Measurements from ENCODE around the gene IL18BP.

Gene IL18BP

DNA sequence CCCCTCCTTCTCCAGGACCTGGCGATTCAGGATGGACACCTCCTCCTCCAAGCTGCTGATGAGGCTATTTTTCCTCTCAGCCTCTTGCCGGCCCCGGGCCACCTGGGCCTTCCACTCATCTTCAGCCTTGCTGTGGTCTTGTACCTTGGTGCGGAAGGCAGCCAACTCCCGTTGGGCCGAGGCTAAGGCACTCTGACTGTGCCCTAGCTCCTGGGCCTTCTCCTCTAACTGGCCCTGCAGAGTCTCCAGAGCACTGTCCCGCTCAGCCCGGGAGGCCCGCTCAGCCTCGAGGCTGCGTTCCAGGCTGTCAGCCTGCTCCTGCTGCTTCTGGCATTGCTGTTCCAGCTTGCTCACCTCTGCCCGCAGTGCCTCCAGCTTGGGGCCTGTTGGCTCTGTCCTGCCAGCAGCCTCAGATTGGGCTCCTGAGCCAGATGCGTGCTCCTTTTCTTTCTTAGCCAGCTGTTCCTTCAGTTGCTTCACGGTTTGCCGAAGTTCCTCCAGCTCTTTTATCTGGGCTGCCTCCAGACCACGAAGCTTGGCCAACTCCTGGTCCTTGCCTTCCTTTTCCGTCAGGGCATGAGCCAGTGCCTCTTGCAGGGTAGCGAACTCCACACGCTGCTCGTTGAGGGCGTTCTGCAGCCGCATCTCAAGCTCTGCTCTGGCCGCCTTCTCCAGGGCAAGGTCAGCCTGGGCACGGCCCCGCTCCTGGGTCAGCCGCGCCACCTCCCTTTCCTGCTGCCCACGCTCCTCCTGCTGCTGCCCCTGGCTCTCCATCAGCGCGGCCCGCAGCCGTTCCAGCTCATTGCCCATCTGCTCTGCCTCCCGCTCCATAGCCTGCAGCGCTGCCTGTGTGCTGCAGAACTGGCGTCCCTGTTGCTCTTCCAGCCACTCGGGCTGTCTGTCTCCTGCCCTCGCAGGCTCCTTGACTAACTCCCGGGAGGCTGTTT is 15.3 kb downstream of the IL18BP start:
- no peak for DNase-seq

DNA sequence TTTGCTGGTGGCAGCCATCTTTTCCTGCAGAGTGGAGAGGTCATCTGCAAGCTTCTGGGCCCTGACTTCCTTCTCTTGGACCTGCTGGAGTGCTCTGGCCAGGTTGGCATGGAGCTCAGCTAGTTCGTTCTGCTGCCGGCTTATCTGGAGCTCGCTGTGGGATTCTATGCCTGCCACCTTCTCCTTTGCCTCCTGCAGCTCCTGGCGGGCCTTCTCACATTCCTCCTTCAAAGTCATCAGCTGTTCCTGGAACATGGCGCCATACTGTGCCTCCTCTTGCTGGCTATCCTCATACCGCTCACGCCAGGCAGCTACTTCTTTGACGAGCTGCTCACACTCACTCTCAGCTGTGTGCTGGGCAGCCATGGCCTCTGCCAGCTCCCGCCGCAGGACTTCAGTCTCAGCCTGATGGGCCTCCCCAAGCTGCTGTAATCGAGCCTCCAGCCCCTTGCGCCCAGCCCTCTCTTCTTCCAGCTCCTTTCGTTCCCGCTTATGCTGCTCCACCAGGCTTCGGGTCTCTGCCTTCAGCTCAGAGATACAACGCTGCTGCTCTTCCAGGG is 16.1 kb downstream of the IL18BP start:
- DNase-seq, result no peak

DNA sequence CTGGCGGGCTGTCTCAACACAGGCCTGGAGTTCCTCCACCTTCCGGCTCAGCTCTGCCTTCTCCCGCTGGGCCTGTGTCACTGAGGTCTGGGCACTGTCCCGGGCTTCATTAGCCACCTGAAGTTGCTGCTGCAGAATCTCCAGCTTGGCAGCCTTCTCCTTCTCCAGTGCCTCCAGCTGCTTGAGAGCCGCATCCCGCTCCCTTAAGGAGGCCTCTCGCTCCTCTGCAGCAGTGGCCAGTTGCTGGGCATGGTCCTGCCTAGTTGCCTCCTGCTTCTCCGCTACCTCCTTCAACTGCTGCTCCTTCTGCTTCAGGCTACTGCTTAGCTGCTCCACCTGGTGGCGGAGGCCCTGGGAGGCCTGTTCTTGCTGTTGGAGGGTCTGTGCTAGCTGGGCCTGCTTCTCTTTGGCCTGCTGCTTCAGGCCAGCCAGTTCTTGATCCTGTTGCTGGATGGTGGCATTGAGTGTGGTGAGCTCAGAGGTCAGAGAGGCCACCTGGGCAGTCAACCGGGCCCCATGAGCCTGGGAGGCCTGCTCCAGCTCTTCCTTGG is 16.9 kb downstream of the IL18BP start:
- no peak for DNase-seq

DNA sequence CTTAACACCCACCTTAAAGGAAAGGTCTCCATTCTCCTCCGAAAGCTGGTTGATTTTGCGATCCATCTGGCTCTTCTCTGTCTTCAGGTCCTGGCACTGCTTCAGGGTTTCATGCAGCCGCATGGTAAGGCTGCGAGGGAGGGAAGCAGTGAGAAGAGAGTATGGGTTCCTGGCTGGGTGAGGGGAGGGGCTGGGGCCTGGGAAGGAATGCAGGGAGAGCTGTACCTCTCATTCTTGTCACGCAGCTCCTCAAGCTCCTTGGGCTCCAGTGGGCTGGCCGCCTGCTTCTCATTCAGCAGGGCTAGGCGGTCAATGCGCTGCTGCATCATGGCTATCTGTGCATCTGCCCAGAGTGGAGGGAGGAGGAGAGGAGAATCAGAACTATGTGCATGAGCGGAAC is 19.5 kb downstream of the IL18BP start:
- no peak for DNase-seq

DNA sequence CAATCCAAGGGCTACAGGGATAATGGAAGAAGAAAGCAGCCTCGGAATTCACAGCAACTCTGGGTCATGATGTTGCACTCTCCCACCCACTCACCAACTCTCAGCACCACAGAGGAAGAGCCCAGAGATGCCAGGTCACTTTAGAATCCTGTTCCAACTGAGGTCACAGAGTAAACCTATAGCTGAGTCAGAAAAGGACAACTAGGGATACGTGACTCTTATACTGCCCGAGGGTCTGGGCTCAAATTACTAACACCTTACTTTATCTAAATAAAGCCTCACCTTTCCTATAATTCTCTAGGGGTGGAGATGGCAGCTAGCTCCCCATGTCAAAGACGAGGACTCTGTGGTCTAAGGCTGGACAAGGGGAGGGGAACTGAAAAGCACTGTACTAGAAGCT is 24.6 kb downstream of the IL18BP start:
- no peak for DNase-seq

DNA sequence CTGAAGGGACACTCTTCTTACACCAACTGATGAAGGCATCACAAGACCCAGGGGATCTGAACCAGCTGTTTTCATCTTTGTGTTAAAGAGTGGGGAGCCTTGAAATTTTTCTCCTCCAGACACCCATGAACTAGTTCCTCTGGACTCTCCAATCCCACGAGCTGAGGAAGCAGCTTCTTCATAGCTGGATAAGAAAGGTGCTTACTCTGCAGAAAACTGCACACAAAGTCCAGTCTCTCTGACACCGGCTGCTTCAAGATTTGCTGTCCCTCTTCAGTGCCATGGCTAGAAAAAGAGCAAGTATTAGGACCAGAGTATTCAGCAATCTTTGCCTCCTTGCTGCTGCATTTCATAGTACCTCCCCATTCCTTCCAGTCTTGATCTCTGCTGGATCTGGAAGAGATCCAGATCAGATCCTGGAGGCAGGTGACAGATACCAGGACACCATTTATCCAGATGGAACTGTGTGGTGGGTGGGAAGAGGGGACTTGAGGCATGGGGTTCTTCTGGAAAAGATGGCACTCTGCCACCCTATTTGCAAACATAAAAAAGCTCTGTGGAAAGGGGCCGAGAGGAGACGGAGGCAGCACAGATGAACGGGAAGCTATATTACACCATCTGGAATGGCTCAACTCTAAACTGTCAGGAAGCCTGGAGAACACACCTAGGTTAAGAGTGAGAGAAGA is 25.5 kb downstream of the IL18BP start:
- DNase-seq, result no peak

DNA sequence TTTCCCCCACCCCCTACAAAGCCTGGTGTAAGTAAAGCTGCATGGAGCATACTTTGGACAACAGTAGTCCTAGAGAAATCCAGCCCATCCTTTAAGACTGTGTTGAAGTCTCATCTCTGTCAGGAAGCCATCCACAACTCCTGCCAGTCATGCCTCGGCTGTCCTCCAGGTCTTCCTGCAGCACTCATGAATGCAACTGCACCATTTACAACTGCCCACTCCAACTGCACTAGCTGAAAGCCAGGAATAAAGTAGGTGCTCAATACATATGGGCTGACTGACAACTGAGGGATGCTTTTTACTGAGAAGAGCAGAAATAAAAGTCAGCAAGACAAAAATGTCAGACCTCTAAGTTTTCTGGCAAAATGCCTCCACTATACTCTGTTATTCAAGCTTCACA is 27.4 kb downstream of the IL18BP start:
- no peak for DNase-seq

DNA sequence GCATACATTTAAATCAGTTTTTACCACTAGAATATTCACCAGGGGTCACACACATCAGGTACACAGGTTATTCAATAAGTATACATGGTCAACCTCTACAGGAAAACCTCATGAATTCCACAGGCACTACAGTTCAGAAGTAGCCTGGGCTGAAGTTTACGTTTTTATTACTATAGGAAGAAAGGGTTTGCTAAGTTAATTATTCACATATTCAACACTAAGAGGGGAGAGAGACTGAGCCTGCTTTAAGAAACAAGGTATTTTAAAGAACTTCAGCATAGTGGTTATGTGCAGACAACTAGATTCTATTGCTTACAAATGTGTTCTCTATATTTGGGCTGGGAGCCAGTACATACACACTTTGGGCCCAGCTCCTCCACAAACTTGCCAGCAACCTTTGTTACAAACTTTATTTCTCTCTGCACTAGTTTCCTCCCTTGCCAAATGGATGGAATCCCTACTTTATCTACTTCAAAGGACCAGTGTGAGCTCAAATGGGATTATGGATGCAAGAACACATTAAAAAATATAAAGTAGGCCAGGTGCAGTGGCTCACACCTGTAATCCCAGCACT is 31.9 kb downstream of the IL18BP start:
- no peak for DNase-seq

DNA sequence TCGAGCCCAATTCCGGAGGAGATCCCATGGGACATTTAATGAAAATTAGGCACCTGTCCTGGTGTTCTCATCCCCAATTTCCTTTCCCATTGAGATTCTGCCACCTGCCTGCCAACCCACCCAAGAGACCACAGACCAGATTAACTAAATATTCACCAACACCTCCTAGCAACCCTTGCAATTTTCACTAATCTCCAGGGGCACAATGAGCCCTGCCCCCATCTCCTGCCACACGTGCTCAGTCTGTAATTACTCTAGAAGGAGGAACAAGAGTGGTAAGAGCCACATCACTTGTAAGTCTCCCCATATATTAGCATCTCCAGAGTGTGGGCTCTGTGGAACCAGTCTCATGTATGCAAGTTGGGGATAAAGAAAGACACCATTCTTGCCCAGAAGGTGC is 38.0 kb downstream of the IL18BP start:
- no peak for DNase-seq

DNA sequence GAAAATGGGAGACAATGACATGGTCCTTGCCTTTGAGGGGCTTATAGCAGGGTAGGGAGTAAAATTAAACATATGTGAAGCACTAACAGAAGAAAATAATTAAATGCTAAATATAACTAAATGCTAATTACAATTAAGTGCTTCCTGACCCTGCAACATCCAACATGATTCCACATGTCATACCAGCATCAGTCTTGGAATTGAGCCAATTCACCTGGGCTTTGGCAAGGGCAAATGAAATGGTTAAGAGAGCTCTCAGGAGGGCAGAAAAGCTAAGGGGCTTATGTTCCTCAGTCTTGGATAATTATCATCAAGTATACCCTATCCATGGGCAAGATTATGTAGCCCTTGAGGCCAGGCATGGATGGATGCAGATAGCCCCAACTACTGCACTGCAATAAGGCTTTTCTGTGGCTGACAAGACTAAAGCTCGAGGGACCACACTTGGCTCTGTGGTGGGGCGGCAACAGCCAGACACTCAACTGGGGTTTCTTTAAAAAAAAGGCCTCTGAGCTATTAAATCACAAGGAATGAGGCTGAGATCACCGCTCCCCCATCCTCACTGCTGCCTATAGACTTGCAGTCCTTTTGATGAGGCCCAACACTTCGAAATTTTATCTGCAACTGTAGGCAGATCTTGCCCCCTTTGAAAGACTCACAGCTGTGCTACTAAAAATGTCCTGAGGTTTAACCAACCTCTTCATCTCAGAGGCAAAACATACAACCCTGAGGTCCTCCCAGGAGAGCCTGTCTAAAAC is 39.0 kb downstream of the IL18BP start:
- DNase-seq, result no peak

DNA sequence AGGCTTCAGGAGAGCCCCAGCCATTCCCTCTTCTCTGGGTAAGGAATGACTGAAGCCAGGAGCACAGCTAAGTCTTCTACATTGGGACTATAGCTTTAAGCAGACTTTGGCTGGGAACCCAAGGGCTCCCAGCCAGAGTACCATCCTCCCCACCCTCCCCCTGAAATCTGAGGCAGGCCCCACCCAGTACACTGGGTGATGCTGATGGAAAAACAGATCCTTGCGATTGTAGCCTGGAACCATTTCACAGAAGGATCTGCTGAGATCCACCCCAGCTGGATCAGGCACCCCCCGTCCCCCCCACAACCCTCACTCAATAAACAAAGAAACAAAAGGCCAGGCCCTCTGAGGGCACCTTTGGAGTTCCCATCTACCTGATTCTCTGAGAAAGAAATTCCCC is 39.8 kb downstream of the IL18BP start:
- no peak for DNase-seq

DNA sequence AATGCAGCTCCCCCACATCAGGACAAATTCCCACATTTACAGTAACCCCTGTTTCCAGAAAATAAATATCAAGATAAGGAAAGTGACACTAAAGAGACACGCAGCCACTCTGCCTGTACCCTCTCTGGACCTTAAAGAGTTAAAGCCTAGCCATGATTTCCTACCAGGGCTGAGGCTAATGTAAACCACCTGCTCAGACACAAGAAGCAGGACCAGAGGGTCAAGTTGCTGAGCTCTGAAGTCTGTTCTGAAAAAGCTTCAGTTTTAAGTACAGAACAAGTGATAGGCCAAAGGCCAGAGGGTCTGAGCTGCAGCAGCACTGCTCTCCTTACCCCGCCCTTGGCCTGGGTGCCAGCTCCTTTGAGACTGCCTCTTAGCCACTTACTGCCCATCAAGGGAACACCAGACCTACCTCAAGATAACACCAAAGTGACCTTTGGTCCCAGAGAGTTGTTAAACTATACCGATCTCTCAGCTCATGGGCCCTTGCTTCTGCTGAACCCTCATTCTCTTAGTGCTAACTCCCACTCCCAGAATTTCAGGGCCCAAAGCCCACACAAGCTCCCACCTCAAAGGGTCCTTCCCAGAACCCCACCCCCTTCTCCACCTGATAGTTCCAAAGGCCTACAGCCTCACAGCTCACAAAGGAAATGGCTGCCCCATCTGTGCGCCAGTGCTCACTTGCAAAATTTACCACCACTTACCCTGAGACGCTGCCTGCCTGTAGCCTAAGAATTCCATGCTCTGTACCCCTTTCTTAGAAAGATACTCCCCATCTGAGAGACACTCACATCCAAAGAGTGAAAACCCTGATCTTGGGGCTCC is 40.5 kb downstream of the IL18BP start:
- no peak for DNase-seq

DNA sequence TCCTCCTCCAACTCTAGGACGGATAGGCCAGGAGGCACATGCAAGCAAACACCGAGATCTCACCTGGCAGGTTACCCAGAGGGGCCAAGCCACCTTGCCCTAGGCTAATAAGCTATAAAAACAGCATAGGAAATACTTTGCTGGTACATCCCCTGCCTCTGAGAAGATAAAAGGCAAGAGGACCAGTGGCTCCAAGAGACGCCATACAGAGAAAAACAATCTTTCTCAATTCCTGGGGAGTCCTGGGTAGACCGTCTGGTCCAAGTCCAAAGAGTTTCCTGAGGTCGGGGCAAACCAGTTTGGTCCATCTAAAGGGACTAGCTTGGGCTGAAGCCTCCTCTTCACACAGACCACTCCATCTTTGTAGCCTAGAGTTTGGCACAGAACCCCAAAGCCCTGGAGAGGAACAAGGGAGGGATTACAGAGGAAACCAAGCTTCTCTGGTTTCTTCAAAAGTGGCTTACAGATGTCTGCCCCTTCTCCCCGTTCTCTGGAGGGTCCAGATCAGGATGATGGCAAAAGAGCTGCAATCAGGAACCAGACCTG is 41.2 kb downstream of the IL18BP start:
- DNase-seq, result no peak

DNA sequence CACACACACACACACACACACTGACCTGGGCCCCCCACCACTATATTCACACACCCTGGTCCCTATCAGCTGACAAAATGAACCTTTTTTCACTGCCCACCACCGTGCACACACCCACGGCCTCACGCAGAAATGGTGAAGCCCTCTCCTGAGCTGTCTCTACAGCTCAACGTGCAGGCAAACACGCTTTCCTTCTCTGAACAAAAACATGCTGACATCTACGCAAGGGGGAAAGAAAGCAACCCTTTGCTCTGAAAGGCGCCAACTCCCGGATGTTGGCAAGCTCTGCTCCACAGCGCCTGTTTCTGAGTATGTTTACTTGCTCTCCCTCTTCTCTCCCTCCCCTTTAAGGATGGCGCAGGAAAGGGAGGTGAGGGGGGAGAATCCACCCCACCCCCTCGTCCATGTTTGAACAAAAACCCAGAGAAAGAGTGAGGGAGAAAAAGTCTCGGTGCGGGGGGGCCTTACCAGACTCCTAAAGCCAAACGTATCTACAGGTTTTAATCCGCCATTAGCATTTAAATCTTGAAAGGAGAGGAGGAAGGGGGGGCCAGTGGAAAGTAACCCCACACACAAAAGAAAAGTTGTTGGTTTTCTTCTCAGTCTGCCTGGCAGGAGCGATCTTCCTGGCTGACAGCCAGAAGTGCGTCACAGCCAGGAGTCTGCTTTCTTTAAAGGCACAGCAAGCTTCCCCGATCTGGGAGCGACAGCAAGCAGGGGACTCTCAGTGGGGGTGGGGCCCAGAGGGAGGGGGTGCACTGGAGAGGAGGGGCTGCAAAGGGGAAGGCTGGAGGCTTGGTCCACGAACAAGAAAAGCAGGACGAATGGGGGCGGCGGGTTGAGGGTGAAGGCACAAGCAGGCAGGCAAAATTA is 42.0 kb downstream of the IL18BP start:
- DNase-seq, result peak; percentile 78

DNA sequence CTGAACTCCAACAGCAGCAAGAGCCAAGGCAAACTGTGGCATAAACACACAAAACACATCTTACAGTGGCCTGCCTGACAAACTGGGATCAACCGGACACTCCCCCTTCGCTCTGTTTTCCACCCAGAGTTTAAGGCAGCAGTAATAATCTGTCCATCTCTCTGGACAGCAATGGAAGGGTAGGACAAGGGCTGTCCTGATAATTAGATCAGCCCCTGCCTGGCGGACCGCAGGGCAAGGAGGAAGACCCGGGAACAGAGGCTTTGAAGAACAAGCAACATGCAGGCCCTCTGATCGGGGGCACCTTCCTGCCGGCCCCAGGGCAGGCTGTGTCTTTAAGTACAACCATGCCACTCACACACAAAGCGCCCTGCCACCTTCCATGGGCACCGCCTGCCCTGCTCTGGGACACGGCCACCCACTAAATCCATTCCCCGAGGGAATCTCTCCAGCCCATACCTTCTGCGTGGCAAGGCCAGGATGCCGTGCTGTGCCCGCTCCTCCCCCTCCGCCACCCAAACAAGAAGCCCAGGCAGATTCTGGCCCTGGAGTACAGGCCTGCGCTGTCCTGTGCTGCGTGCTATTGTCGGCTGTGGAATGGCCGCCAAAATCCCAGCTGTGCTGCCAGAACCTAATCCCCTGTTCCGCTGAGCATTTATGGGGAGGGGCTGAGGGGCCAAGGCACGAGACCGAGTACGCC is 42.8 kb downstream of the IL18BP start:
- DNase-seq, result peak; percentile 25

DNA sequence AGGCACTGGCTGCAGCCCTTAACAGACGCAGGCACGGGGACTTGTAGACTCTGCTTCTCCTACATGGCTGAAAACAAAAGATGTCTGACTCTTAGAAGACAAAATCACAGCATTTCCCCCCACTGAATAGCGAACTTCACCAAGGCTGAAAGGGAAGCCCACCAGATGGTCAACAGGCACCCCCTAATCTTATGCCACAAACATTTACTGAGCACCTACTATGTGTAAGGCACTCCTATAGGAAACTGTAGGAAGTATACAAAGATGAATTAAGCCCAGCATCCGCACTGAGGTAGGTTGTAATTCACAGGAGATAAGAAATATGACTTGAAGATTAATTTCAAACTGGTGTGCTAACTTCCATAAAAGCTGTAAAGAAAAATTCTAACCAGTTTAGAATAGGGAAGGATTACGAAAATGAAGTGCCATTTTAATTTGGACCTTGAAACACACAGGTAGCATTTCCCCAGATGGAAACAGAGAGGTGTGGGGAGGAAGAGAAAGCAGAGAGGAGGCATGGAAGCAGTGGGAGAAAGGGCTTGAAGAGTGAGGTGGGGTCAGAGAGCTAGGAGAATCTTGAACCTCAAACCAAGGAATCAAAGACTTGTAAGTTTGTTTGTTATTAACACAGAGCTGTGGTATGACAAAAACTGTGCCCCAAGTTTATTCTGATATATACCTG is 43.5 kb downstream of the IL18BP start:
- no peak for DNase-seq

DNA sequence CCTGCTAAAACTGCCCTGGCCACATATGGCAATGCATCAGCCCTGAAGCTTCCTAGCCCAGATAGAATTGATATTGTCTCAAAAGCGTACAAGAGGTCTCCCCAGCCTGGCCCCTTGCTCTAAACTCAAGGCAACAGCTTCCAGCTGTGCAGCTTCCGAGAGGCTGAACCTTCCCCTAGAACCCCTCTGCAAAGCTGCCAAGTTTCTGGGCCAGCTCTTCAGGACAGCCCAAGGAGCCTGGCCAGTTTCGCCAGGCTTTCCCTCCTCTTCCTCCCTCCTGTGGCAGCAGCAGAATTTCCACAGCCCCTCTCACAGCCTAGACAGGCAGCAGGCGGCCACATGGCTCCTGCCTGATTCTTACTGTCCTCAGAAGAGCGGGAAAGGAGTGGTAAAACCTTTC is 47.1 kb downstream of the IL18BP start:
- no peak for DNase-seq

DNA sequence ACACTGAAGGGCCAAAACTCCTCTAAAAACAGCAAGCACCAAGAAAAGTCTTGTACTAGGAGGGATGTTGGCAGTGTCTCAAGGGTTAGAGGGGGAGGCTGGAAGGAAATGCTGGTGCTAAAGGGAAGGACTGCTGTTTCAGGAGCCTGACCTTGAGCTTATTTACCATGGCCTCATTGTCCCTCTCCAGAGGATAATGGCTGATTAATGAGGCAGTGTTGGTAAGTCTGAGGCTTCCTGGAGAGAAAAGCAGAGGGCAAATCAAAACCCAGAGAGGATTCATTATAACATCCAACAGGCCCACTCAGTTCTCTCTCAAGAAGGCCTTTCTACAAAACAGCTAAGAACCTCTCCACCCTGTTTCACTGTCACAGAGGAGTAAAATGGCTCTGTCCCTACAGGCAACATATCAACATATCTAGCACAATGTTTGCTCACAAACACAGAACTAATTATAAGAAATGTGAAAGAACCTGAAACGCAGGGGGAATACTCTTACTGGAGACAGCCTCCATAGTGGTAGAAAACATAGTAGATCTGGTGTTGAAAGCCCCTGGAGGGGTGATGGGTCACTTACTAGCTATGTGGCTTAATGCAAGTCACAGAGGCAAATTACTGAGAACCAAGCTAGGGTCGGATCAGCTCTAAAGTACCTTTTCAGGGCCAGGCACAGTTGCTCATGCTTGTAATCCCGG is 50.2 kb downstream of the IL18BP start:
- DNase-seq, result no peak
